Gastrocnemius medialis (tissue), 4 donors: ENCODE data around the gene SUPT3H. TPM values are rescaled to one million over a fixed set of nuclear protein-coding genes. Genes with fewer than 3 reads are reported as not detected.

ENCODE experiments used
- ATAC-seq, 2 donors: fragments of 150-250 bp; one replicate each; pipeline ENCODE4 v1.9.1; 2016
- DNase-seq, 2 donors: peaks; one replicate each; pipeline ENCODE4 v3.0.0-alpha.2; 2019
- H3K27ac ChIP-seq, 4 donors: fragments of 200-600 bp; sonication (generic); 1 replicate in 1 of 4; 2 replicates in 3 of 4; pipeline ENCODE4 v1.5.1; 2016 to 2018; ENCODE audit warnings: mild to moderate bottlenecking in 2 of 4, moderate library complexity in 1 of 4
- H3K27me3 ChIP-seq, 3 donors: fragments of 200-600 bp; sonication (generic) in 2 of 3; 1 replicate in 1 of 3; 2 replicates in 2 of 3; pipeline versions ENCODE4 v1.5.1 to v1.6.0; 2016 to 2019; ENCODE audit warnings: mild to moderate bottlenecking in 1 of 3, moderate library complexity in 1 of 3
- H3K36me3 ChIP-seq, 2 donors: fragments of 200-600 bp; sonication (generic) in 1 of 2; one replicate each; pipeline ENCODE4 v1.5.1; 2017 to 2018
- H3K4me1 ChIP-seq, 2 donors: fragments of 200-600 bp; sonication (generic) in 1 of 2; one replicate each; pipeline ENCODE4 v1.5.1; 2016 to 2017; ENCODE audit warnings: mild to moderate bottlenecking in 2 of 2
- H3K4me3 ChIP-seq, 4 donors: fragments of 200-600 bp; sonication (generic) in 3 of 4; 1 replicate in 1 of 4; 2 replicates in 3 of 4; pipeline ENCODE4 v1.5.1; 2016 to 2019; ENCODE audit warnings: mild to moderate bottlenecking in 2 of 4
- H3K9me3 ChIP-seq, 3 donors: fragments of 200-600 bp; sonication (generic) in 2 of 3; 1 replicate in 1 of 3; 2 replicates in 2 of 3; pipeline ENCODE4 v1.5.1; 2016 to 2019
- CTCF ChIP-seq, 5 experiments: fragments of 450-650 bp in 3 of 5; fragments of 200-600 bp in 2 of 5; sonication (generic) in 2 of 5; IDR thresholded peaks in 4 of 5; conservative IDR thresholded peaks in 1 of 5; 1 replicate in 4 of 5; 2 replicates in 1 of 5; pipeline ENCODE4 v1.5.1; 2016 to 2019; ENCODE audit warnings: antibody characterized with exemption in 5 of 5, mild to moderate bottlenecking in 3 of 5, moderate library complexity in 3 of 5
- POLR2A ChIP-seq, 2 donors: fragments of 450-650 bp; IDR thresholded peaks; one replicate each; pipeline ENCODE4 v1.6.1; 2017; ENCODE audit warnings: antibody characterized with exemption in 2 of 2, mild to moderate bottlenecking in 2 of 2, moderate library complexity in 2 of 2
- in situ Hi-C, 4 donors: fragments of 200-750 bp; cut with MboI; loops; one replicate each; pipeline versions ENCODE4 v1.15.0 to v1.8.0; 2017; ENCODE audit warnings: low sequenced_read_pairs in 4 of 4
- intact Hi-C: fragments of 100-400 bp; cut with DNase I; formaldehyde crosslinking; loops from one replicate; pipeline ENCODE4 v1.15.1; 2023; ENCODE audit warnings: low total_unique reads
- total RNA-seq, 4 donors: library from RNA; depleted of rRNA; stranded (reverse); fragments of >200 nt; gene quantifications; one replicate each; pipeline versions ENCODE4 v1.1.0 to v1.2.3, GENCODE V29; 2016

SUPT3H gene
- total RNA-seq, 4 donors from 2014 or later = 1.5 to 9.0 (median 4.2) TPM

DNA sequence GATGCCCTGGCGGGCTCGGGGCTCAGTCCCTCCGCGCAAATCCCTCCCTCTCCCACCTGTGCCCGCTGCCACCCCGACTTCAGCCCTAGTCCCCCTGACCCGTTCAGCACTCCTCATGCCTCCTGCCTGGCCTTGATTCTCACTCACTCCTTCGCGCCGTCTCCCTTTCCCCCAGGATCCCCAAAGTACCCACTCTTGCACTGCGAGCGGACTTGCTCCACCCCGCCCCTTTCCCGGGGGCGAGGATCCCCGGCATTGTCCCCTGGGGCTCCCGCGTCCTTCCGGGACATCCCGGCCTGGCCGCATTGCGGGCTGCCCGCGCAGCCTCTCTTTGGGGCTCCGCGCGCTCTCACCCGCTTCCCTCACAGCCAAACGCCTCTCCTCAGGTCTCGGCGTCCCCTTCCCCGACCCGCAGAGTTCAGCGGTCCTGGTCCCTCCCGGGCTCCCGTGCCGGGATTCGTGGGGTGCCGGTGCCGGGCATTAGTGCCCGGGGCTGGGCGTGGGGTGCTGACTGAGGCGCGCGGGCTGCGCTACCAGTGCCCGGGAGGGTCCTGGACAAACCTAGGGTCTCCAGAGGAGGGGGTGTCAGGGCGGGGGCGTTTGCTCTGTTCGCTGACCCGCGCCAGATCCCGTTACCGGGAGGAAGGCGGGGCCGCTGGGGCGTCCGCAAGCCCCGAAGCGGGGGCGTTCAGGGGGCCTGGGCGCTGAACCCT, 45.5 kb upstream of the SUPT3H start:
- TF ChIP-seq POLR2A (IDR thresholded peaks at IDR 0.05) = peak in 1 of 2 donors; percentile 10
- no peak for TF ChIP-seq CTCF (IDR thresholded peaks at IDR 0.05 in 4 of 5, conservative IDR thresholded peaks at IDR 0.05 in 1 of 5)
- Histone ChIP-seq H3K27ac (peak overlapping the region; percentile 19 to 60 (median 58)), H3K4me3 (peak overlapping the region; percentile 61 to 75 (median 64)), H3K27me3 (peaks cover 42 to 55% (median 55%) of the 10 kb centered on the region in 3 donors), H3K36me3 (no peaks in the 10 kb centered on the region), H3K4me1 (peaks cover 16 to 32% of the 10 kb centered on the region in 2 donors), H3K9me3 (no peaks in the 10 kb centered on the region)
- intact Hi-C loops = loop anchor here (2.0 to 5.0 kb wide), 2 partner anchors 292 to 499 kb away; no protein-coding TSS in a partner anchor
- DNase-seq (peak in 1 of 2 donors; percentile 27), ATAC-seq (peak; percentile 13 to 14)
- in situ Hi-C loops = loop anchor here in 3 of 4 donors (10.0 to 25.0 kb wide), 3 partner anchors 289 to 761 kb away; no protein-coding TSS in a partner anchor

GRCh38 chr6:45422503-45423110, 44.9 kb upstream of the SUPT3H start:
- no peak for DNase-seq
- Histone ChIP-seq H3K4me3 (peak overlapping the region; percentile 61 to 75 (median 64)), H3K36me3 (no peaks in the 10 kb centered on the region), H3K4me1 (peaks cover 16 to 32% of the 10 kb centered on the region in 2 donors), H3K27ac (peak overlapping the region; percentile 39 to 60 (median 58)), H3K9me3 (no peaks in the 10 kb centered on the region), H3K27me3 (peaks cover 42 to 60% (median 58%) of the 10 kb centered on the region in 3 donors)
- intact Hi-C loops = loop anchor here (2.0 to 5.0 kb wide), 2 partner anchors 292 to 500 kb away; no protein-coding TSS in a partner anchor
- in situ Hi-C loops = loop anchor here in 3 of 4 donors (10.0 to 25.0 kb wide), 3 partner anchors 290 to 760 kb away; no protein-coding TSS in a partner anchor
- TF ChIP-seq POLR2A (IDR thresholded peaks at IDR 0.05) = no peak
- no peak for TF ChIP-seq CTCF (IDR thresholded peaks at IDR 0.05 in 4 of 5, conservative IDR thresholded peaks at IDR 0.05 in 1 of 5)
- ATAC-seq = peak; percentile 16 to 18

DNA sequence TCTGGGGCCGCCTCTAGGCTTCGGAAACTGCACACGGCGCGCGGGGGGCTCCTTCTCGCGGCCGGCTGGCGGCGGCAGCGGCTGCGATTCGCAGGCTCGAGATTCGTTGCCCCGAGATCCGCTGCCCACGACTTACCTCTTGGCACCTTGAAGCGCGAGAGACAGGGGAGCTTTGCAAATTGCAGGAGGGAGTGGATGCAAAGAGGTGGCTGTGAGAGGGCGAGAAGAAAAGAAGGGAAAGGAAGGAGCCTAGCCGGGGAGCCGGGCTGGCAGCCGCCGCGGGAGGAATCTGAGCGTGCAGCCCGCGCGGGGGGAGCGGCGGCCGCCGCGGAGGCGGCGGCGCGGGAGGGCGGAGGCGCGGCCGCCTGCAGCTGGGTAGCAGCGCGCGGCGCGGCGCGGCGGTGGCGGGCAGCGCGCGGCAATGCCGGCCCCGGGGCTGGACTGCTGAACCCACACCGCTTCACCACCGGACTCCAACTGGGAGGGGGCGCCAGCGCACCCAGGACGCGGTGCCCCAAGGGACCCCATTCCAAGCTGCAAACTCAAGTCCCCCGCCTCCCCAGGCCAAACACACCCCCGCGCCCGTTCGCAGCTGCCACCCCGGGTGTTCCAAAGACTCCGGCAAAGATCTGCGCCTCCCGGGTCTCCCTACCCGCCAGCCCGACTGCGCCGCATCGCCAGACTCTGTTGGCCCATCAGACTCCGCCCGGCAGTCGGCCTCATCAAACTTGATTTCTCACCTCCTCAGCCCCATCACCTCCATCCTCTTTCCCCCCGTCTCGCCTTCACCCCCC, 44.2 kb upstream of the SUPT3H start:
- Histone ChIP-seq H3K4me1 (peaks cover 16 to 32% of the 10 kb centered on the region in 2 donors), H3K9me3 (no peaks in the 10 kb centered on the region), H3K27me3 (peaks cover 42 to 64% (median 60%) of the 10 kb centered on the region in 3 donors), H3K4me3 (peak overlapping the region; percentile 61 to 75 (median 64)), H3K27ac (peak overlapping the region; percentile 12 to 60 (median 42)), H3K36me3 (no peaks in the 10 kb centered on the region)
- in situ Hi-C loops (loop anchor here in 3 of 4 donors (10.0 to 25.0 kb wide), 3 partner anchors 290 to 760 kb away; no protein-coding TSS in a partner anchor), intact Hi-C loops (loop anchor here (2.0 to 5.0 kb wide), 4 partner anchors 43 to 767 kb away; no protein-coding TSS in a partner anchor)
- peak; percentile 19 to 34 for DNase-seq
- ATAC-seq = peak; percentile 62 to 64
- no peak for TF ChIP-seq POLR2A (IDR thresholded peaks at IDR 0.05)
- peak in 4 of 5 experiments; percentile 8 to 34 (median 10) for TF ChIP-seq CTCF (IDR thresholded peaks at IDR 0.05 in 4 of 5, conservative IDR thresholded peaks at IDR 0.05 in 1 of 5)
